AG08396 (cell line): ENCODE results near the gene TAS2R50.
"Not testable (repeated sequence)": the region's sequence is repeated elsewhere in the genome, so short reads cannot be mapped to it uniquely, and the experiment has no call there.

Experiments
- DNase-seq: peaks from one replicate; pipeline ENCODE4 v3.0.0; 2012; ENCODE audit warnings: low spot score, mixed read lengths

The TAS2R50 gene

DNA sequence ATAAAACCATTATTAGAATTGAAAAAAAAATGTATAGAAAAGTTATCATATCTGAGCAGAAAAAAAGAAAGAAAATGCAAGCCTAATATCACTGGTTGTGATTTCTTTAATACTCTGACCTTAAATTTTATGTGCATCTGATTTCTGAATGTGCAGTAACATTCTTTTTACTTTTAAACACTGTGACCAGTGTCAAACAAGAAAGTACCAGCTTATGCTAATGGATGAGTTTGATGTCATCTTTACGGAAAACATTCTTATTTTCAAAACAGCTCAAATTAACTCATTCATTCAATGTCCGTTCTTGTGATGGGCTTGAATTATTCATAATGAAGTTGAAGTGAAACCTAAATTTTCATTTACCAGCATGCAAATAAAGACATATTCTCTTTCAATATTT lies at the start of gene TAS2R50:
Gene TAS2R50, minus strand, starts transcription at position 101 of the 400 bp plus-strand sequence. Its CDS starts 52 bp downstream, at position 49.
- DNase-seq: no peak

DNA sequence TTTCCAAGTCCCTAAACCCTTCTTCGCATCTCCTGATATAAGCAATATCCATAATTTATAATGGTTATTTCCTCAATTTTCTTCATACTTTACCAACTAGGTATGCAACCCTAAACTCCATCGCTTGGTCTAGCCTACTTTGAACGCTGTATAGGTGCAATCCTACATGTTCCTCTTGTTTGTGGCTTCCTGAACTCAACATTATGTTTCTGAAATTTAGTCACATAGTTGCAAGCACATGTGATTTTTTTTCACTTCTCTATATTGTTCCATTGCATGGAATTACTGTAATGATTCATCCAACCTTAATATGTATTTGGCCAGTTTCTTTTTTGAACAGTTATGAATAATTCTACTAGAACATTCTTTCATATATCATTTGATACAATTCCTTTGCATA lies 47.2 kb upstream of the TAS2R50 start:
- not testable (repeated sequence) for DNase-seq

GRCh38 chr12:11031307-11031706 lies 44.6 kb upstream of the TAS2R50 start, which contains the start of gene TAS2R31:
Gene TAS2R31 (minus strand): TSS chr12:11031407. CDS start chr12:11031335, 72 bp downstream.
- no peak for DNase-seq

DNA sequence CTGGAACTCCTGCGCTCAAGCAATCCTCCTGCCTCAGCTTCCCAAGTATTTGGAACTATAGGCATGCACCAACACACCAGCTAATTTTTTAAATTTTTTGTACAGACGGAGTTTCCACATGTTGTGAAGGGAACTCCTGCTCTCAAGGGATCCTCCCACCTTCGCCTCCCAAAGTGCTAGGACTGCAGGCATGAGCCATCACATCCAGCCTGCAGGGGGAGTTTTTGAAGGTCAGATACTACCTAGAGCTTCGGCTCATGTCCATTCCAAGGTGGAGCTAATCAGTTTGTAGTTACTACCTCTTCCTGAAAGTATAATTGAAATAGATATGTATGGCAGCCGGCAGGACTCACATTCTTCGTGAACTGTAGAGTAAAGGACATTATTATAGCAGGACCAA lies 39.4 kb upstream of the TAS2R50 start:
- no peak for DNase-seq

DNA sequence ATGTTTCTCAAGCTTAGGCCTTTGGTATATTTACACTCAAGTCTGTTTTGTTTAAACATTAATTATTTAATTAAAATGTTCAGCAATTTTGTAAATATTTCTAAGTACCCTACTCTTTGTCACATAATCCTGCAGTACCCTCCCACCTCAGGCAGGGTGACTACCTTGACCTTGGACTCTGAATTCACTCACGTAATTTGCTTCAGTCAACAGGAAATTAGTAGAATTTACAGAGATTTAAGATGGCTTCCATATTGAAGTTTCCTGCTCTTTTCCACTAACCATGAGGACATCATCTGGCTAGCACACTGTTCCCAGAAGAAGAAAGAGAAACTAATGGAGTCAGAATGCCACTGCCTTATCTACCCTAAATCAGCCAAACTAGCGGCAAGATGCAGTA lies 36.7 kb upstream of the TAS2R50 start:
- no peak for DNase-seq

DNA sequence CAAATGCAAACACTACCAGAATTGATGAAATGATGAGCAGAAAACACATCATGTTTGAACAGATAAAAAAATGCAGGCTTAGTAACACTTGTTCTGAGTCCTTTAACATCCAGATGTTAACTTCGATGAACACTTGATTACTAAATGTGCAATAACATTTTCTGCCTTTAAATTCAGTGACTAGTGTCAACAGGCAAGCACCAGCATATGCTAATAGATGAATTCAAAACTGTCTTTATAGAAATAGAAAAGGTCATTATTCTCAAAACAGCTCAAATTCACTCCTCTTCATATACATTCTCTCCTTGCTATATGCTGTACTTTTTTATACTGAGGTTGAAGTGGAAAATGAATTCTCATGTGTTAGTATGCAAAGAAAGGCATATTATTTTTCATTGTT lies 35.8 kb upstream of the TAS2R50 start, which contains the start of gene TAS2R19:
Gene TAS2R19, minus strand, starts transcription at position 101 of the 400 bp plus-strand sequence. Its CDS starts 49 bp downstream, at position 52.
- no peak for DNase-seq

DNA sequence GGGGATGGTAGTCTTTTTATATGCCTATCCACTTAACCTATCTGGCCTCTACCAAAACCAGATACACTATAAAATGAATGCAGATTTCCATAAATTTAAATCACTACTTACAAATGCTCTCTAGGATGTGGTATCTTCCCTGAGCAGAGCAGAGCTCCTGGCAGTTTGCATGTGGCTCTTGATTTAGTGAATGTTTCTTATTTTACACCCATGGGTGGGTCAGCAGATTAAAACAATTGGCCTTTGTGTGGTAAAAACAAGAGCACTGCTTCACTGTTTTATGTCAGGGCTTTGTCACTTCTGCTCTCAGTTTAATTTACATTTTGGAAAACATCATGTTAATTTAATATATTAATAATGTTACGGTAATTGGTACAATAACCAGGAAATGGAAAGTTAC lies 30.2 kb upstream of the TAS2R50 start:
- DNase-seq: no peak

GRCh38 chr12:11015775-11016430 lies 29.2 kb upstream of the TAS2R50 start:
- DNase-seq: no peak

GRCh38 chr12:11014234-11014633 lies 27.5 kb upstream of the TAS2R50 start:
- DNase-seq: no peak

DNA sequence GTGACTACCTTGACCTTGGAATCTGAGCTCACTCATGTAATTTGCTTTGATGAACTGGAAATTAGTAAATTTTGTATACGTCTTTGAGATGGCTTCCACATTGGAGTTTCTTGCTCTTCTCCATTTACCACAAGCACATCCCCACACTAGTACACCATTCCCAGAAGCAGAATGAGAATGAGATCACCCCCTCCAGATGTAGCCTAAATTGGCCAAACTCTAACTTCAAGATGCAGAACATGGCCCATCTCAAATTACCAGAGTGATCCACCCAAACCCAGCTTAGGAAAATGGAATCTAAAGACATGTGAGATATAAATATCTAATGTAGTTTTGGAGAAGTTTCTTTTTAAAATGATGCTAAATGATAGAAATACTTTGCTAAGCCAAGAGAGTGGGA lies 20.9 kb upstream of the TAS2R50 start:
- no peak for DNase-seq

DNA sequence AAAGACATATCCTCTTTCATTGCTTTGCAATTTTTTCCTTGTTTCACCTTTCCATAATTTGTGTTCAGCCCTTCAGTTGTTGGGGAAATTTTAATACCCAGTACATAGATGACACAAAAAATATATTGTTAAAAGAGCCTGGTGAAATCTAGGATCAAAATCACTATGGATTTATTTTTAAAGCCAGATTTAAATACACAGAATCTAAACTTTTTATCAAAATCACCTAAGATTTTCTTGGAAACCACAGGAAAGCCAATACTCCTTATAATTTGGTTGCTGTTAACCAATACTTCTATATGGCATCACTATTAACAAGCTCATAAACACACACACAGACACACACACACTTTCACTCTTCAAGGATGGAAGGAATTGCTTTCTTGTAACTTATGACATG lies 11.5 kb upstream of the TAS2R50 start, which contains the start of gene TAS2R20:
Gene TAS2R20, minus strand, starts transcription at position 101 of the 400 bp plus-strand sequence. CDS start 429 bp downstream, outside the sequence.
- DNase-seq: no peak

DNA sequence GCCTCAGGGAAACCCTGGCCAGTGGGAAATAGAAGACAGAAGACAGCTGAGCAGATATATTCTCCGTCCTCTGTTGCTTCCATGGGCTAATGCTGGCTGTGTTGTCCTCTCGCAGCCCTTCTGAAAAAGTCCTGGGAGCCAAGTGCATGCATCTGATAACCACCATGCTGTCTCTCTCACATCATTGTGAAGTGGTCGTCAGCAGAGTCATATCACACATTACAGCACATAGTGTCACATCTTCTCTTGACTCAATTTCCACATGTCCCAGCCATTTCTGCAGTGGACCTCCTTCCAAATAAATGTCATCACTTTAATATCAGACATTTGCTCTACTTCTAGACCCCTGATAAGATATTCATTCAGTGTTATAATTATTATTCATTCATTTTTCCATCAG lies 7.6 kb upstream of the TAS2R50 start:
- no peak for DNase-seq

DNA sequence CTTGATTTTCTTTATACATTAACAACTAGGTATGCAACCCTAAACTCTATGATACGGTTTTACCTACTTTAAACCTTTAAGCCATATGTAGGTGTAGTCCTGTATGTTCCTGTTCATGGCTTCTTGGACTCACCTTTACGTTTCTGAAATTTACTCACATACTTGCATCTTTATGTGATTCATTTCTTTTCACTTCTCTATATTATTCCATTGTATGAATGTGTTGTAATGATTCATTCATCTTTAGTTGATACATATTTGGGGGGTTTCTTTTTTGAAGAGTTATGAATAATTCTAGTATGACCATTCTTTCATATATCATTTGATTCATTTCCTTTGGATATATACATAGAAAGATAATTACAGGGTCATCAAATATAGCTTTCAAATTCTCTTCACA lies 2.4 kb upstream of the TAS2R50 start:
- no peak for DNase-seq

DNA sequence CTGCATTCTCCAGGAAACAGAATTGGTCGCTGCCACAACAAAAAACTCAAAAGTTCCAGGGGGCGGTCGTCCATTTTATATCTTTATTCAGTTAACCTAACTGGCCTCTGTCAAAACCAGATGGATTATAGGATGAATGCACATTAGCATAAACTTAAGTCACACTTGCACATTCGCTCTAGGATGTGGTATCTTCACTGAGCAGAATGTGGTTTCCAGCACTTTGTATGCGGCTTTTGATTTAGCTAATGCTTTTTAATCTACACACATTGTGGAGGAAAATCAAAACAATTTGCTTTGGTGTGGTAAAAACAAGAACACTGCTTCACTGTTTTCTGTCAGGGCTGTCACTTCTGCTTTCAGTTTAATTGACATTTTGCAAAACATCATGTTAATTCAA lies 4.5 kb downstream of the TAS2R50 start:
- DNase-seq: no peak

- no peak for DNase-seq
These were observed 11.7 kb downstream of the TAS2R50 start for GRCh38 chr12:10974965-10975364.

DNA sequence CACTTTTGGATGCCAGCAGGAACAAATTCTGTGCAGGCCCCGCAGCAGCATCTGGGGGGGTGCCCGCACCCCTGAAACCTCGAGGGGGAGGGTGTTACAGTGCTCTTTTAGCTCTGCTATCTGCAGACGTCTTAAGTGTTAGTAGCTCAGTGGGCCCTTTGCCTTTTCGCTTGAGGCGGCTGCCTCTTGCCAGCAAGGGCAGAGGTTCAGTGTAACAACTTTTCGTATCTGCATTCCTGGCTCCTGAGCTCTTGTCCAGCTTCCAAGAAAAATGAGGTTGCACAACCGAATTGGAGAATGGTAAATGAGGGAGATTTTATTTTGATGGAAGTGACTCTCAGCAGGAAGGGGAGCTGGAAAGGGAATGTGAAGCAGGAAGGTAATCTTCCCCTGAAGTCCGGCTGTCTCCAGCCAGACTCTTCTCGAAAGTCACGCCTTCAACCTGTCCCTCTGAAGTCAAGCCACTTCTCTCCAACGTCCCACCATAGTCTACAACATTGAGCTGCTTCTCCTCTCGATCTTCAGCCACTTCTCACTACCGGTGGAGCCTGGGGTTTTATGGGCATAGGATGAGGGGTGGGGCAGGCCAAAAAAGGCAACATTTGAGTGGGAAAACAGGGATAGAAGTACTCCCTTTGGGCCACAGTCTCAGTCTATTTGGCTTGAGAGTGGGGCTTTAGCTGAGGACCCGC lies 17.8 kb downstream of the TAS2R50 start:
- DNase-seq: peak; percentile 45

- peak; percentile 47 for DNase-seq
These were observed 19.3 kb downstream of the TAS2R50 start for GRCh38 chr12:10967409-10967808.

DNA sequence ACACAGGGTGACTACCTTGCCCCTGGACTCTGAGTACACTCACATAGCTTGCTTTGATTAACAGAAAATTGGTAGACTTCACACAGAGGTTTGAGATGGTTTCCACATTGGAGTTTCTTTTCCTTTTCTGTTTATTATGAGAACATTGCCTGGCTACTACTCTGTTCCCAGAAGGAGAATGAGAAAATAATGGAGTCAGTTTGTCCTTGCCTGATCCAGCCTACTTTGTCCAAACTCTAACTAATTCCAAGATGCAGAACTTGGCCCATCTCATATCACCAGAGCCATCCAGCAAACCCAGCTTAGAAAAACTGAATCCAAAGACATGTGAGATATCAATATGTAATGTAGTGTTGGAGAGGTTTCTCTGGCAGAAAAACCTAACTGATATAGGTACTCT lies 20.4 kb downstream of the TAS2R50 start:
- DNase-seq: no peak

GRCh38 chr12:10965476-10965875 lies 21.2 kb downstream of the TAS2R50 start:
- no peak for DNase-seq

DNA sequence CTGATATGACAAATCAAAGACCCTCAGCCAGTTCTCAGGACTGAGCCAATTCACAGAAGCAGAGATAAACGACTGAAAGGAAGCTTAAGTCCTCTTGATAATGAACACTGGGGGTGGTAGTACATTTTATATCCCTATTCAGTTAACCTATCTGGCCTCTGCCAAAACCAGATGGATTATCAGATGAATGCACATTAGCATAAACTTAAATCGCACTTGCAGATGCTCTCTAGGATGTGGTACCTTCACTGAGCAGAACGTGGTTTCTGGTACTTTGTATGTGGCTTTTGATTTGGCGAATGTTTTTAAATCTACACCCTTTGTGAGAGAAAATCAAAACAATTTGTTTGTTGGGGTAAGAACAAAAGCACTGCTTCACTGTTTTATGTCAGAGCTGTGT lies 26.5 kb downstream of the TAS2R50 start:
- DNase-seq: no peak

DNA sequence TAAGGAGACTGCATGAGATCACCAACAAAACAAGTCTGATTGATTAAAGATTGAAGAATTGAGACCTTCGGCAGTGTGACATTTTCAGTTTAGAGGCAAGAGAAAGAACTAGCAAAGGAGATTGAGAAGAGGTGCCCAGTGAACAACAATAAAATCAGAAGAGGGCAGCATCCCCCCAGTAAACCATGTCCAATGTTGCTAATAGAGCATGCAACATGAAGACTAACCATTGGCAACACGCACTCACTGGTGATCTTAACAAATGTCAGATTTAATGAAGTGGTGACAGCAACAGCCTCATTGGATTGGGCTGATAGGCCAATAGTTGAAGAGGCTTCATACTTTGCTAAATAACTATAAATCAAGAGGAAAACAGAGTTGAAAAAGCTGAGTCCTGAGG lies 26.9 kb downstream of the TAS2R50 start:
- DNase-seq: no peak

- DNase-seq: no peak
These were observed 29.0 kb downstream of the TAS2R50 start for GRCh38 chr12:10957741-10958140.

DNA sequence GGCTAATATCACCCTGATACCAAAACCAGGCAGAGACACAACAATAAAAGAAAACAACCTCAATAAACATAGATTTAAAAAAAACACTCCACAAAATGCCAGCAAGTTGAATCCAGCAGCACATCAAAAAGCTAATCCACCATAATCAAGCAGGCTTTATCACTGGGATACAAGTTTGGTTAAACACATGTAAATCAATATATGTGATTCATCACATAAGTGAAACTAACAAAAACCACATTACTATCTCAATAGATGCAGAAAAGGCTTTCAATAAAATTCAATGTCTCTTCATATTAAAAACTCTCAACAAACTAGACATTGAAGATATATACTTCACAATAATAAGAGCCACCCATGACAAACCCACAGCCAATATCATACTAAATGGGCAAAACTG lies 30.6 kb downstream of the TAS2R50 start:
- DNase-seq: no peak
